HCT116 (cell line): ENCODE results near the gene USH1C. TPM values are rescaled to one million over a fixed set of nuclear protein-coding genes. Genes with fewer than 3 reads are reported as not detected.

Experiments
- ATAC-seq: fragments of 200-7000 bp; cut with Tn5 transposase; 2 replicates; pipeline ENCODE4 v1.9.1; 2020; ENCODE audit warnings: mild to moderate bottlenecking, moderate library complexity
- BruUV-seq: library from RNA; stranded (reverse); fragments of 400-500 nt; replicated peaks from 2 replicates; lab custom pipeline; 2021; lab: Mats Ljungman, UMichigan
- CTCF ChIA-PET: fragments of 300-600 bp; sonication (Branson Sonifier 250); formaldehyde crosslinking; loops from one replicate; lab custom pipeline; 2021; ENCODE audit warnings: antibody characterized with exemption; lab: Charles Lee
- POLR2A ChIA-PET: fragments of 300-600, 350-600 bp; sonication (Branson Sonifier 250); formaldehyde crosslinking; loops from one replicate; lab custom pipeline; 2021; ENCODE audit warnings: antibody characterized with exemption; lab: Charles Lee
- RAD21 ChIA-PET, 2 experiments: fragments of 300-600 bp; sonication (Branson Sonifier 250); formaldehyde crosslinking; loops; one replicate each; lab custom pipeline; 2023; ENCODE audit warnings: low total read pairs in 2 of 2; ENCODE audit not compliant: uncharacterized antibody in 2 of 2, unreplicated experiment in 2 of 2, low non-redundant PET in 1 of 2; lab: Charles Lee
- DNase-seq: peaks from one replicate; pipeline ENCODE4 v3.0.0-alpha.2; 2010; ENCODE audit warnings: low read depth, low spot score
- H2AFZ ChIP-seq: fragments of 200-600 bp; shearing (Covaris generic), sonication (generic); 2 replicates; pipeline ENCODE4 v1.6.1; 2017; ENCODE audit warnings: low read depth, mixed run types, mixed read lengths, antibody characterized with exemption, low read length; ENCODE audit not compliant: poor library complexity, severe bottlenecking
- H3K27ac ChIP-seq: 2 replicates; pipeline ENCODE4 v1.5.1; 2012; ENCODE audit warnings: low read depth, low read length
- H3K27me3 ChIP-seq: fragments of 200-600 bp; sonication (generic); 2 replicates; pipeline ENCODE4 v1.6.1; 2016; ENCODE audit warnings: mixed run types, low read length, mixed read lengths; ENCODE audit not compliant: insufficient read depth
- H3K36me3 ChIP-seq, 2 experiments: fragments of 200-500 bp in 1 of 2; fragments of 200-600 bp in 1 of 2; sonication (Bioruptor generic) in 1 of 2; sonication (generic) in 1 of 2; 2 replicates each; pipeline versions ENCODE4 v1.5.1 to v1.6.1; 2014 to 2016; ENCODE audit warnings: low read length in 2 of 2, inconsistent platforms in 1 of 2, mixed read lengths in 1 of 2, mixed run types in 1 of 2; ENCODE audit not compliant: insufficient read depth in 2 of 2, control insufficient read depth in 1 of 2
- H3K4me1 ChIP-seq, 2 experiments: fragments of 200-600 bp in 1 of 2; sonication (generic) in 1 of 2; 2 replicates each; pipeline versions ENCODE4 v1.5.1 to v1.6.1; 2012 to 2017; ENCODE audit warnings: low read length in 2 of 2, inconsistent platforms in 1 of 2, mild to moderate bottlenecking in 1 of 2, mixed read lengths in 1 of 2, mixed run types in 1 of 2, moderate library complexity in 1 of 2; ENCODE audit not compliant: insufficient read depth in 2 of 2, control insufficient read depth in 1 of 2
- H3K4me2 ChIP-seq: fragments of 200-600 bp; sonication (generic); 2 replicates; pipeline ENCODE4 v1.6.1; 2017; ENCODE audit warnings: mixed run types, low read length, mixed read lengths
- H3K4me3 ChIP-seq, 2 experiments: fragments of 200-600 bp in 1 of 2; sonication (generic) in 1 of 2; replicated peaks in 1 of 2; 2 replicates each; pipeline ENCODE4 v1.5.1; 2011 to 2016; ENCODE audit warnings: low read length in 2 of 2, control low read depth in 1 of 2, low read depth in 1 of 2, mild to moderate bottlenecking in 1 of 2, mixed read lengths in 1 of 2, mixed run types in 1 of 2
- H3K79me2 ChIP-seq: fragments of 200-600 bp; sonication (generic); 2 replicates; pipeline ENCODE4 v1.6.1; 2017; ENCODE audit warnings: mild to moderate bottlenecking, mixed run types, low read length, moderate library complexity, mixed read lengths; ENCODE audit not compliant: insufficient read depth
- H3K9ac ChIP-seq: fragments of 200-600 bp; sonication (generic); 2 replicates; pipeline ENCODE4 v1.6.1; 2016; ENCODE audit warnings: low read length, mixed read lengths
- H3K9me2 ChIP-seq: fragments of 200-600 bp; sonication (generic), shearing (Covaris generic); 2 replicates; pipeline ENCODE4 v1.6.1; 2017; ENCODE audit warnings: mixed run types, mild to moderate bottlenecking, moderate library complexity; ENCODE audit not compliant: insufficient read depth
- H3K9me3 ChIP-seq, 2 experiments: fragments of 200-500 bp in 1 of 2; fragments of 200-600 bp in 1 of 2; sonication (Bioruptor generic) in 1 of 2; sonication (generic) in 1 of 2; 2 replicates each; pipeline ENCODE4 v1.6.1; 2014 to 2017; ENCODE audit warnings: low read length in 2 of 2, mixed read lengths in 2 of 2, inconsistent platforms in 1 of 2, low read depth in 1 of 2, mild to moderate bottlenecking in 1 of 2, mixed run types in 1 of 2, moderate library complexity in 1 of 2; ENCODE audit not compliant: control insufficient read depth in 1 of 2, insufficient read depth in 1 of 2
- H4K20me1 ChIP-seq: fragments of 200-600 bp; sonication (generic), shearing (Covaris generic); 2 replicates; pipeline ENCODE4 v1.6.1; 2017; ENCODE audit warnings: mixed run types, mild to moderate bottlenecking, moderate library complexity; ENCODE audit not compliant: insufficient read depth
- CBX3 ChIP-seq: IDR thresholded peaks from 2 replicates; pipeline ENCODE4 v1.6.1; 2012; ENCODE audit warnings: low read depth
- EGR1 ChIP-seq: IDR thresholded peaks from 2 replicates; pipeline ENCODE4 v1.6.1; 2012; ENCODE audit warnings: low read depth
- ELF1 ChIP-seq: IDR thresholded peaks from 2 replicates; pipeline ENCODE4 v1.6.1; 2012; ENCODE audit warnings: low read depth, borderline replicate concordance
- EZH2 ChIP-seq: fragments of 200-600 bp; sonication (generic); IDR thresholded peaks from 2 replicates; pipeline ENCODE4 v1.6.1; 2017; ENCODE audit warnings: antibody characterized with exemption, mixed run types
- EZH2phosphoT487 ChIP-seq: fragments of 200-600 bp; IDR thresholded peaks from 2 replicates; pipeline ENCODE4 v1.6.1; 2018; ENCODE audit warnings: antibody characterized with exemption, borderline replicate concordance
- JUND ChIP-seq: IDR thresholded peaks from 2 replicates; pipeline ENCODE4 v1.6.1; 2012
- POLR2A ChIP-seq: IDR thresholded peaks from 2 replicates; pipeline ENCODE4 v1.7.0; 2011; ENCODE audit warnings: borderline replicate concordance; ENCODE audit not compliant: insufficient read depth, insufficient read length; ENCODE audit errors: extremely low read depth
- RAD21 ChIP-seq: IDR thresholded peaks from 2 replicates; pipeline ENCODE4 v1.6.1; 2012; ENCODE audit warnings: low read depth, mild to moderate bottlenecking
- SRF ChIP-seq: IDR thresholded peaks from 2 replicates; pipeline ENCODE4 v1.6.1; 2012; ENCODE audit warnings: low read depth
- TCF7L2 ChIP-seq: IDR thresholded peaks from 2 replicates; pipeline ENCODE4 v1.7.0; 2011; ENCODE audit warnings: borderline replicate concordance, inconsistent platforms; ENCODE audit not compliant: insufficient read depth, insufficient read length; ENCODE audit errors: extremely low read depth
- YY1 ChIP-seq: IDR thresholded peaks from 2 replicates; pipeline ENCODE4 v1.6.1; 2011; ENCODE audit warnings: low read length, low read depth, moderate library complexity, mild to moderate bottlenecking; ENCODE audit not compliant: insufficient replicate concordance; ENCODE audit errors: extremely low read depth
- ZNF274 ChIP-seq: fragments of 200-500 bp; sonication (Bioruptor generic); IDR thresholded peaks from 2 replicates; pipeline ENCODE4 v1.6.1; 2014; ENCODE audit warnings: mild to moderate bottlenecking, low read depth, low read length, inconsistent platforms
- intact Hi-C: fragments of 100-400 bp; cut with micrococcal nuclease; formaldehyde crosslinking; loops from 2 replicates; pipeline ENCODE4 v1.10.0; 2022
- total RNA-seq: library from RNA; stranded (reverse); gene quantifications from one replicate; pipeline ENCODE4 v1.2.1, GENCODE V29; 2021; ENCODE audit not compliant: unreplicated experiment
- TF ChIP-seq, protein P1 (sequence below): IDR thresholded peaks from 2 replicates; pipeline ENCODE4 v1.6.1; 2011; ENCODE audit warnings: mild to moderate bottlenecking, low read length, moderate library complexity; ENCODE audit not compliant: insufficient replicate concordance; ENCODE audit errors: extremely low read depth
- TF ChIP-seq, protein P2 (sequence below): IDR thresholded peaks from 2 replicates; pipeline ENCODE4 v1.6.1; 2012
- TF ChIP-seq, protein P3 (sequence below): IDR thresholded peaks from 2 replicates; pipeline ENCODE4 v1.6.1; 2012; ENCODE audit warnings: low read depth
- TF ChIP-seq, protein P4 (sequence below), 3 experiments: fragments of 200-600 bp in 1 of 3; sonication (generic) in 1 of 3; IDR thresholded peaks in 2 of 3; conservative IDR thresholded peaks in 1 of 3; 2 replicates each; pipeline ENCODE4 v1.5.1; 2012 to 2017; ENCODE audit warnings: low read depth in 2 of 3, low read length in 2 of 3, antibody characterized with exemption in 1 of 3, borderline replicate concordance in 1 of 3, control low read depth in 1 of 3, mild to moderate bottlenecking in 1 of 3, mixed read lengths in 1 of 3, mixed run types in 1 of 3, moderate library complexity in 1 of 3; ENCODE audit not compliant: insufficient read depth in 1 of 3

Gene USH1C
- total RNA-seq, 1 experiment from 2014 or later: 13.4 TPM

DNA sequence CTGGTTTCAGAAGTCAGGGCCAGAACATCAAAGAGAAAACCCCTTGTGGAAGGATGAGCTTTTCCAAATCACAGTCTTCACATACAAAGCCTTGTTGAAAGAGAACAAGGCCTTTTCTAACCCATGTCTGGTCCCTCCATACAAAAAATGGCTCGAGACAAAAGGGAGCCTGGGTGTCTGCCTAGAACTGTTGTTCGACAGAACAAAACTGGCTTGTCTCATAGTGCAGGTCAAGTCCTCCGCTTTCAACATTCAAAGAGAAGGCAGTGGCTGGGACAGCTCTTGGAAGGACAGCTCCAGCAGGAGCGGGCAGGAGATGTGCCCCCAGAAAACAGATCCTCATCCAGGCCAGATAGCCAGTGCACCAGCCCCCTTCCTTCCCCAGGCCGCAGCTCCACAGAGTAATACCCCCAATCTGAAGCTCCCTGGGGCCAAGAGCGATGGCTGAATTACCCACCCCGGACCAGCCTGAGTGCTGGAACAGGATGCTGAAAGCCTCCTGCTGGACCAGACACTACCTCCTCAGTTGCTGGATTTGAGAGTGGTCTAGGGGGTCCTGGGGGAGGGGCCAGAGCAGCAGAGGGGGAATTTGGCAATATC, 27.6 kb downstream of the USH1C start (continued):
- TF ChIP-seq, protein P1, sequence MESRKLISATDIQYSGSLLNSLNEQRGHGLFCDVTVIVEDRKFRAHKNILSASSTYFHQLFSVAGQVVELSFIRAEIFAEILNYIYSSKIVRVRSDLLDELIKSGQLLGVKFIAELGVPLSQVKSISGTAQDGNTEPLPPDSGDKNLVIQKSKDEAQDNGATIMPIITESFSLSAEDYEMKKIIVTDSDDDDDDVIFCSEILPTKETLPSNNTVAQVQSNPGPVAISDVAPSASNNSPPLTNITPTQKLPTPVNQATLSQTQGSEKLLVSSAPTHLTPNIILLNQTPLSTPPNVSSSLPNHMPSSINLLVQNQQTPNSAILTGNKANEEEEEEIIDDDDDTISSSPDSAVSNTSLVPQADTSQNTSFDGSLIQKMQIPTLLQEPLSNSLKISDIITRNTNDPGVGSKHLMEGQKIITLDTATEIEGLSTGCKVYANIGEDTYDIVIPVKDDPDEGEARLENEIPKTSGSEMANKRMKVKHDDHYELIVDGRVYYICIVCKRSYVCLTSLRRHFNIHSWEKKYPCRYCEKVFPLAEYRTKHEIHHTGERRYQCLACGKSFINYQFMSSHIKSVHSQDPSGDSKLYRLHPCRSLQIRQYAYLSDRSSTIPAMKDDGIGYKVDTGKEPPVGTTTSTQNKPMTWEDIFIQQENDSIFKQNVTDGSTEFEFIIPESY: no peak
- TF ChIP-seq EZH2 (no peak), POLR2A (no peak), EZH2phosphoT487 (no peak)

DNA sequence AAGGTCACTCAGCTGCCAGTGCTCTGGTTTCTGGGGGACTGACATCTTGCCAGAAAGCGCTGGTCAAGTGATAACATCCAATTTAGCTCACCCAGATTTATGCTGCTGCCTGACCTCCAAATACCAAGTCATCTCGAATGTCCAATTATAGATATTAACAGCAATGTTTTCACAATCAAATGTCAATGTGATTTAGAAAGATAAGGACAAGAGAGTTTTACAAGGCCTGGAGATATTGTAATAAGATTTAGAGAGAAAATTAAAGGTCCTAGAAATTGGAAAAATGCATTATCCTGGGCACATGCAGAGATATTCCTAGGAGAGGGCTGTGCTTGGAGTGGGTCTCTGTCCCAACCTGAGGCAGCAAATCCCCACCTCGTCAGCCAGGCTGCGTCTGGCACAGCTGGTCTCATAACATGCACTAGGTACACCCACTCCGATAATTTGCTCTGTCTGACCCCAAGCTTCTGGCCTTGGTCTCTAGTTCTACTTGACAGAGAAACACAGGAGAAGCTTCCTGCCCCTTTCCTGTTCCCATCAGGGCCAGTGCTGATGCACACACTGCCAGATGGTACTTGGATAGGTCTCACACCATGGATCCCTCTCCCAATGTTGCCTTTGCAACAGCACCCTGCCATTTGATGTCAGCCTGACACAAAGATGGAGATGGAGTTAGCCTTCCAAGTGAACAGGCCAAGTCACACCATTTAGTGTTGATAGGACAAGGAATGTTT, 28.6 kb downstream of the USH1C start:
- no peak overlapping the region for H2AFZ ChIP-seq
- H3K27me3 ChIP-seq: no peaks in the 10 kb centered on the region
- DNase-seq (no peak), ATAC-seq (no peak)
- H3K79me2 ChIP-seq: no peaks in the 10 kb centered on the region
- intact Hi-C loops: no loop called here
- RAD21 ChIA-PET: no interaction called here
- no peaks in the 10 kb centered on the region for H4K20me1 ChIP-seq
- H3K36me3 ChIP-seq: no peaks in the 10 kb centered on the region
- no peaks in the 10 kb centered on the region for H3K9me3 ChIP-seq
- H3K9me2 ChIP-seq: no peaks in the 10 kb centered on the region
- H3K4me3 ChIP-seq: no peak overlapping the region
- POLR2A ChIA-PET: no interaction called here
- H3K4me2 ChIP-seq: no peak overlapping the region
- H3K4me1 ChIP-seq: no peaks in the 10 kb centered on the region
- CTCF ChIA-PET: interaction anchor here (2.2 kb wide), 1 partner anchor 12 kb away, joined by 6 read pairs; no protein-coding TSS in a partner anchor
- no TSS peak for BruUV-seq
- H3K9ac ChIP-seq: no peak overlapping the region
- no peak overlapping the region for H3K27ac ChIP-seq
- no peak for TF ChIP-seq ELF1
- no peak for TF ChIP-seq TCF7L2
- TF ChIP-seq YY1: no peak
- TF ChIP-seq RAD21: no peak
- TF ChIP-seq SRF: no peak
- no peak for TF ChIP-seq EGR1
- TF ChIP-seq, protein P2, sequence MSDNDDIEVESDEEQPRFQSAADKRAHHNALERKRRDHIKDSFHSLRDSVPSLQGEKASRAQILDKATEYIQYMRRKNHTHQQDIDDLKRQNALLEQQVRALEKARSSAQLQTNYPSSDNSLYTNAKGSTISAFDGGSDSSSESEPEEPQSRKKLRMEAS: no peak
- TF ChIP-seq, protein P3, sequence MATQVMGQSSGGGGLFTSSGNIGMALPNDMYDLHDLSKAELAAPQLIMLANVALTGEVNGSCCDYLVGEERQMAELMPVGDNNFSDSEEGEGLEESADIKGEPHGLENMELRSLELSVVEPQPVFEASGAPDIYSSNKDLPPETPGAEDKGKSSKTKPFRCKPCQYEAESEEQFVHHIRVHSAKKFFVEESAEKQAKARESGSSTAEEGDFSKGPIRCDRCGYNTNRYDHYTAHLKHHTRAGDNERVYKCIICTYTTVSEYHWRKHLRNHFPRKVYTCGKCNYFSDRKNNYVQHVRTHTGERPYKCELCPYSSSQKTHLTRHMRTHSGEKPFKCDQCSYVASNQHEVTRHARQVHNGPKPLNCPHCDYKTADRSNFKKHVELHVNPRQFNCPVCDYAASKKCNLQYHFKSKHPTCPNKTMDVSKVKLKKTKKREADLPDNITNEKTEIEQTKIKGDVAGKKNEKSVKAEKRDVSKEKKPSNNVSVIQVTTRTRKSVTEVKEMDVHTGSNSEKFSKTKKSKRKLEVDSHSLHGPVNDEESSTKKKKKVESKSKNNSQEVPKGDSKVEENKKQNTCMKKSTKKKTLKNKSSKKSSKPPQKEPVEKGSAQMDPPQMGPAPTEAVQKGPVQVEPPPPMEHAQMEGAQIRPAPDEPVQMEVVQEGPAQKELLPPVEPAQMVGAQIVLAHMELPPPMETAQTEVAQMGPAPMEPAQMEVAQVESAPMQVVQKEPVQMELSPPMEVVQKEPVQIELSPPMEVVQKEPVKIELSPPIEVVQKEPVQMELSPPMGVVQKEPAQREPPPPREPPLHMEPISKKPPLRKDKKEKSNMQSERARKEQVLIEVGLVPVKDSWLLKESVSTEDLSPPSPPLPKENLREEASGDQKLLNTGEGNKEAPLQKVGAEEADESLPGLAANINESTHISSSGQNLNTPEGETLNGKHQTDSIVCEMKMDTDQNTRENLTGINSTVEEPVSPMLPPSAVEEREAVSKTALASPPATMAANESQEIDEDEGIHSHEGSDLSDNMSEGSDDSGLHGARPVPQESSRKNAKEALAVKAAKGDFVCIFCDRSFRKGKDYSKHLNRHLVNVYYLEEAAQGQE: no peak
- no peak for TF ChIP-seq CBX3
- TF ChIP-seq POLR2A: no peak
- TF ChIP-seq JUND: no peak
- TF ChIP-seq, protein P4, sequence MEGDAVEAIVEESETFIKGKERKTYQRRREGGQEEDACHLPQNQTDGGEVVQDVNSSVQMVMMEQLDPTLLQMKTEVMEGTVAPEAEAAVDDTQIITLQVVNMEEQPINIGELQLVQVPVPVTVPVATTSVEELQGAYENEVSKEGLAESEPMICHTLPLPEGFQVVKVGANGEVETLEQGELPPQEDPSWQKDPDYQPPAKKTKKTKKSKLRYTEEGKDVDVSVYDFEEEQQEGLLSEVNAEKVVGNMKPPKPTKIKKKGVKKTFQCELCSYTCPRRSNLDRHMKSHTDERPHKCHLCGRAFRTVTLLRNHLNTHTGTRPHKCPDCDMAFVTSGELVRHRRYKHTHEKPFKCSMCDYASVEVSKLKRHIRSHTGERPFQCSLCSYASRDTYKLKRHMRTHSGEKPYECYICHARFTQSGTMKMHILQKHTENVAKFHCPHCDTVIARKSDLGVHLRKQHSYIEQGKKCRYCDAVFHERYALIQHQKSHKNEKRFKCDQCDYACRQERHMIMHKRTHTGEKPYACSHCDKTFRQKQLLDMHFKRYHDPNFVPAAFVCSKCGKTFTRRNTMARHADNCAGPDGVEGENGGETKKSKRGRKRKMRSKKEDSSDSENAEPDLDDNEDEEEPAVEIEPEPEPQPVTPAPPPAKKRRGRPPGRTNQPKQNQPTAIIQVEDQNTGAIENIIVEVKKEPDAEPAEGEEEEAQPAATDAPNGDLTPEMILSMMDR (IDR thresholded peaks at IDR 0.05 in 2 of 3, conservative IDR thresholded peaks at IDR 0.05 in 1 of 3; ENCODE audit: borderline replicate concordance in 1 of 3, insufficient read depth in 1 of 3, low read depth in 2 of 3, low read length in 2 of 3): no peak
- no peak for TF ChIP-seq ZNF274
